Activated naive CD4-positive, alpha-beta T cell treated with anti-CD3 and anti-CD28 coated beads, Interleukin-2, amount 10 ng/mL, durations not matched to agents 7 days and 5 days (primary cell): ENCODE results near the gene MRC2.
"Not testable (repeated sequence)": the region's sequence is repeated elsewhere in the genome, so short reads cannot be mapped to it uniquely, and the experiment has no call there.

Experiments used
- CTCF ChIA-PET: fragments of 350-600 bp; sonication (Branson Sonifier 250); formaldehyde crosslinking; loops from one replicate; lab custom pipeline; 2021; ENCODE audit warnings: antibody characterized with exemption; lab: Charles Lee
- DNase-seq: peaks from one replicate; pipeline ENCODE4 v3.0.0-alpha.2; 2020
- H3K27ac Mint-ChIP-seq: one replicate; pipeline ENCODE4 v1.8.0; 2021; ENCODE audit warnings: mild to moderate bottlenecking, moderate library complexity, mixed read lengths
- H3K27me3 Mint-ChIP-seq: one replicate; pipeline ENCODE4 v1.8.0; 2021; ENCODE audit warnings: mild to moderate bottlenecking, mixed read lengths
- H3K36me3 Mint-ChIP-seq: one replicate; pipeline ENCODE4 v1.8.0; 2021; ENCODE audit warnings: mixed read lengths
- H3K4me1 Mint-ChIP-seq: one replicate; pipeline ENCODE4 v1.8.0; 2021; ENCODE audit warnings: mixed read lengths
- H3K4me3 Mint-ChIP-seq: one replicate; pipeline ENCODE4 v1.8.0; 2021; ENCODE audit warnings: mild to moderate bottlenecking, moderate library complexity, mixed read lengths
- H3K9me3 Mint-ChIP-seq: one replicate; pipeline ENCODE4 v1.8.0; 2021; ENCODE audit warnings: mixed read lengths

Gene MRC2

GRCh38 chr17:62627219-62627903 is at the start of gene MRC2:
TSS of gene MRC2 (plus strand) at chr17:62627670. CDS start at chr17:62627803, 133 bp downstream.
- H3K27ac Mint-ChIP-seq = no peak within 1 kb of the TSS
- CTCF ChIA-PET = no interaction called here

GRCh38 chr17:62578757-62579487 is 48.5 kb upstream of the MRC2 start:
- Mint-ChIP-seq H3K9me3 (no peaks in the 10 kb centered on the region), H3K27me3 (no peaks in the 10 kb centered on the region), H3K36me3 (peaks cover 37% of the 10 kb centered on the region), H3K4me1 (peaks cover 4% of the 10 kb centered on the region), H3K27ac (no peak overlapping the region), H3K4me3 (no peak overlapping the region)
- CTCF ChIA-PET = no interaction called here
- DNase-seq = no peak

More at GRCh38 chr17:62627219-62627903, at the start of gene MRC2:
- peaks cover 72% of the 10 kb centered on the region for H3K27me3 Mint-ChIP-seq
- H3K4me1 Mint-ChIP-seq = peaks cover 7% of the 10 kb centered on the region
- no peaks in the 10 kb centered on the region for H3K36me3 Mint-ChIP-seq
- peak within 1 kb of the TSS; percentile 77 for H3K4me3 Mint-ChIP-seq
- DNase-seq = peak; percentile 57
- H3K9me3 Mint-ChIP-seq = no peaks in the 10 kb centered on the region

GRCh38 chr17:62580947-62581346 is 46.5 kb upstream of the MRC2 start:
- H3K9me3 Mint-ChIP-seq = no peaks in the 10 kb centered on the region
- H3K27ac Mint-ChIP-seq = no peak overlapping the region
- DNase-seq = no peak
- no peak overlapping the region for H3K4me3 Mint-ChIP-seq
- CTCF ChIA-PET = no interaction called here
- no peaks in the 10 kb centered on the region for H3K27me3 Mint-ChIP-seq
- H3K36me3 Mint-ChIP-seq = peaks cover 32% of the 10 kb centered on the region
- H3K4me1 Mint-ChIP-seq = peaks cover 4% of the 10 kb centered on the region

GRCh38 chr17:62581764-62582163 is 45.7 kb upstream of the MRC2 start:
- no peak for DNase-seq
- peaks cover 27% of the 10 kb centered on the region for H3K36me3 Mint-ChIP-seq
- H3K27me3 Mint-ChIP-seq = no peaks in the 10 kb centered on the region
- H3K27ac Mint-ChIP-seq = no peak overlapping the region
- no peaks in the 10 kb centered on the region for H3K9me3 Mint-ChIP-seq
- no peak overlapping the region for H3K4me3 Mint-ChIP-seq
- H3K4me1 Mint-ChIP-seq = peaks cover 4% of the 10 kb centered on the region
- CTCF ChIA-PET = no interaction called here

- Mint-ChIP-seq H3K4me3 (no peak overlapping the region), H3K36me3 (peaks cover 27% of the 10 kb centered on the region), H3K4me1 (peaks cover 2% of the 10 kb centered on the region), H3K27me3 (no peaks in the 10 kb centered on the region), H3K27ac (no peak overlapping the region), H3K9me3 (no peaks in the 10 kb centered on the region)
- CTCF ChIA-PET = no interaction called here
- DNase-seq = no peak
Observed at GRCh38 chr17:62587554-62587953, 39.9 kb upstream of the MRC2 start.

GRCh38 chr17:62588109-62588508 is 39.4 kb upstream of the MRC2 start:
- Mint-ChIP-seq H3K36me3 (peaks cover 27% of the 10 kb centered on the region), H3K9me3 (no peaks in the 10 kb centered on the region), H3K27ac (no peak overlapping the region), H3K27me3 (no peaks in the 10 kb centered on the region), H3K4me3 (no peak overlapping the region), H3K4me1 (no peaks in the 10 kb centered on the region)
- DNase-seq = no peak
- CTCF ChIA-PET = no interaction called here

GRCh38 chr17:62591333-62591732 is 36.1 kb upstream of the MRC2 start:
- no peaks in the 10 kb centered on the region for H3K4me1 Mint-ChIP-seq
- peaks cover 2% of the 10 kb centered on the region for H3K9me3 Mint-ChIP-seq
- H3K27ac Mint-ChIP-seq = no peak overlapping the region
- peaks cover 29% of the 10 kb centered on the region for H3K36me3 Mint-ChIP-seq
- H3K27me3 Mint-ChIP-seq = no peaks in the 10 kb centered on the region
- CTCF ChIA-PET = no interaction called here
- H3K4me3 Mint-ChIP-seq = no peak overlapping the region
- no peak for DNase-seq

- H3K27ac Mint-ChIP-seq, H3K9me3 Mint-ChIP-seq, CTCF ChIA-PET, DNase-seq, H3K4me1 Mint-ChIP-seq, H3K27me3 Mint-ChIP-seq, H3K4me3 Mint-ChIP-seq: not testable (repeated sequence)
- peaks cover 34% of the 10 kb centered on the region for H3K36me3 Mint-ChIP-seq
Observed at GRCh38 chr17:62591822-62592221, 35.6 kb upstream of the MRC2 start.

GRCh38 chr17:62592341-62593099 is 35.0 kb upstream of the MRC2 start:
- no peak overlapping the region for H3K4me3 Mint-ChIP-seq
- CTCF ChIA-PET = interaction anchor here (0.6 kb wide), 1 partner anchor 130 kb away, joined by 4 read pairs; no protein-coding TSS in a partner anchor
- H3K27me3 Mint-ChIP-seq = no peaks in the 10 kb centered on the region
- no peaks in the 10 kb centered on the region for H3K4me1 Mint-ChIP-seq
- peaks cover 2% of the 10 kb centered on the region for H3K9me3 Mint-ChIP-seq
- peaks cover 36% of the 10 kb centered on the region for H3K36me3 Mint-ChIP-seq
- DNase-seq = no peak
- no peak overlapping the region for H3K27ac Mint-ChIP-seq

- DNase-seq = no peak
- CTCF ChIA-PET = no interaction called here
- Mint-ChIP-seq H3K27ac (no peak overlapping the region), H3K9me3 (peaks cover 2% of the 10 kb centered on the region), H3K4me1 (no peaks in the 10 kb centered on the region), H3K4me3 (no peak overlapping the region), H3K27me3 (no peaks in the 10 kb centered on the region), H3K36me3 (peaks cover 45% of the 10 kb centered on the region)
Observed at GRCh38 chr17:62595484-62595883, 32.0 kb upstream of the MRC2 start.

GRCh38 chr17:62596662-62597061 is 30.8 kb upstream of the MRC2 start:
- peaks cover 57% of the 10 kb centered on the region for H3K36me3 Mint-ChIP-seq
- CTCF ChIA-PET = no interaction called here
- H3K27me3 Mint-ChIP-seq = no peaks in the 10 kb centered on the region
- no peak overlapping the region for H3K4me3 Mint-ChIP-seq
- no peak overlapping the region for H3K27ac Mint-ChIP-seq
- no peak for DNase-seq
- H3K4me1 Mint-ChIP-seq = no peaks in the 10 kb centered on the region
- peaks cover 2% of the 10 kb centered on the region for H3K9me3 Mint-ChIP-seq

- Mint-ChIP-seq H3K4me3 (no peak overlapping the region), H3K9me3 (peaks cover 2% of the 10 kb centered on the region), H3K27me3 (no peaks in the 10 kb centered on the region), H3K4me1 (no peaks in the 10 kb centered on the region), H3K36me3 (peaks cover 59% of the 10 kb centered on the region), H3K27ac (no peak overlapping the region)
- DNase-seq = no peak
- CTCF ChIA-PET = no interaction called here
Observed at GRCh38 chr17:62597150-62597549, 30.3 kb upstream of the MRC2 start.

GRCh38 chr17:62597920-62598319 is 29.6 kb upstream of the MRC2 start:
- no peak for DNase-seq
- no peak overlapping the region for H3K27ac Mint-ChIP-seq
- peaks cover 2% of the 10 kb centered on the region for H3K9me3 Mint-ChIP-seq
- no peak overlapping the region for H3K4me3 Mint-ChIP-seq
- no peaks in the 10 kb centered on the region for H3K4me1 Mint-ChIP-seq
- peaks cover 58% of the 10 kb centered on the region for H3K36me3 Mint-ChIP-seq
- CTCF ChIA-PET = no interaction called here
- H3K27me3 Mint-ChIP-seq = no peaks in the 10 kb centered on the region

- H3K27ac Mint-ChIP-seq = no peak overlapping the region
- CTCF ChIA-PET = no interaction called here
- H3K36me3 Mint-ChIP-seq = peaks cover 59% of the 10 kb centered on the region
Observed at GRCh38 chr17:62599964-62600657, 27.4 kb upstream of the MRC2 start.

More at GRCh38 chr17:62599964-62600657, 27.4 kb upstream of the MRC2 start:
- no peaks in the 10 kb centered on the region for H3K4me1 Mint-ChIP-seq
- H3K27me3 Mint-ChIP-seq = no peaks in the 10 kb centered on the region
- H3K9me3 Mint-ChIP-seq = peaks cover 2% of the 10 kb centered on the region
- H3K4me3 Mint-ChIP-seq = no peak overlapping the region
- DNase-seq = no peak
